HG02763 (cell line): ENCODE results near the gene ADK.

Experiments used
- ATAC-seq: cut with Tn5 transposase; IDR thresholded peaks from one replicate; pipeline ENCODE4 v1.9.1; 2021; ENCODE audit warnings: mild to moderate bottlenecking, moderate library complexity; ENCODE audit not compliant: unreplicated experiment

The ADK gene

GRCh38 chr10:74586088-74586585 lies 435.1 kb downstream of the ADK start:
- no peak for ATAC-seq

- no peak for ATAC-seq
Measured at GRCh38 chr10:74587109-74587854, 436.3 kb downstream of the ADK start.

- ATAC-seq = no peak
Measured at GRCh38 chr10:74589226-74589673, 438.2 kb downstream of the ADK start.

GRCh38 chr10:74589851-74590250 lies 438.8 kb downstream of the ADK start:
- ATAC-seq = no peak

- ATAC-seq = no peak
Measured at GRCh38 chr10:74593470-74593869, 442.4 kb downstream of the ADK start.

- ATAC-seq = no peak
Measured at GRCh38 chr10:74596713-74597112, 445.7 kb downstream of the ADK start.

- no peak for ATAC-seq
Measured at GRCh38 chr10:74598891-74599566, 448.0 kb downstream of the ADK start.

GRCh38 chr10:74599672-74600071 lies 448.7 kb downstream of the ADK start:
- ATAC-seq = no peak

GRCh38 chr10:74600170-74600569 lies 449.1 kb downstream of the ADK start:
- ATAC-seq = no peak

GRCh38 chr10:74602576-74602975 lies 451.6 kb downstream of the ADK start:
- ATAC-seq = no peak

- ATAC-seq = no peak
Measured at GRCh38 chr10:74610299-74610698, 459.3 kb downstream of the ADK start.

- no peak for ATAC-seq
Measured at GRCh38 chr10:74612195-74612594, 461.2 kb downstream of the ADK start.

- ATAC-seq = no peak
Measured at GRCh38 chr10:74620626-74621025, 469.6 kb downstream of the ADK start.

GRCh38 chr10:74623786-74624185 lies 472.8 kb downstream of the ADK start:
- no peak for ATAC-seq

- no peak for ATAC-seq
Measured at GRCh38 chr10:74624501-74624900, 473.5 kb downstream of the ADK start.

GRCh38 chr10:74628136-74628535 lies 477.1 kb downstream of the ADK start:
- no peak for ATAC-seq

- ATAC-seq = no peak
Measured at GRCh38 chr10:74634995-74635536, 484.0 kb downstream of the ADK start.

GRCh38 chr10:74635655-74636054 lies 484.6 kb downstream of the ADK start:
- ATAC-seq = no peak

GRCh38 chr10:74637685-74638084 lies 486.7 kb downstream of the ADK start:
- no peak for ATAC-seq

- ATAC-seq = no peak
Measured at GRCh38 chr10:74640134-74640921, 489.3 kb downstream of the ADK start.

- ATAC-seq = no peak
Measured at GRCh38 chr10:74641659-74642058, 490.6 kb downstream of the ADK start.
